H1 (cell line): ENCODE results near the gene MYMX. TPM values are rescaled to one million over a fixed set of nuclear protein-coding genes. Genes with fewer than 3 reads are reported as not detected.

Experiments used
- polyA plus RNA-seq, 7 experiments: library from polyadenylated mRNA; depleted of rRNA in 3 of 7; stranded (reverse) in 5 of 7; unstranded in 2 of 7; fragments of >200 nt in 5 of 7; fragments of 200-250 nt in 2 of 7; gene quantifications; 1 replicate in 5 of 7; 2 replicates in 1 of 7; 4 replicates in 1 of 7; pipeline versions ENCODE4 v1.2.1 to v1.2.3, GENCODE V29; 2011 to 2013; ENCODE audit warnings: missing spikeins in 2 of 7, mixed read lengths in 2 of 7
- total RNA-seq: library from RNA; stranded (reverse); fragmentation: NEBNext Ultra II Directional; extraction: Animal tissue kit (Norgen Biotek cat#: 25700); gene quantifications from 2 replicates; pipeline ENCODE4 v1.2.1, GENCODE V29; 2021
- TF ChIP-seq, protein P1 (sequence below): fragments of 300-600 bp; sonication (generic); IDR thresholded peaks from 2 replicates; pipeline ENCODE4 v1.7.1; 2012; ENCODE audit warnings: low read length, moderate library complexity, mild to moderate bottlenecking, inconsistent platforms; ENCODE audit not compliant: insufficient replicate concordance

The MYMX gene
- total and polyA plus RNA-seq, 2 of the 8 experiments (the other 6 are each of a cell fraction or from before 2014, with no cell fraction given), result 4.7 to 6.9 TPM

DNA sequence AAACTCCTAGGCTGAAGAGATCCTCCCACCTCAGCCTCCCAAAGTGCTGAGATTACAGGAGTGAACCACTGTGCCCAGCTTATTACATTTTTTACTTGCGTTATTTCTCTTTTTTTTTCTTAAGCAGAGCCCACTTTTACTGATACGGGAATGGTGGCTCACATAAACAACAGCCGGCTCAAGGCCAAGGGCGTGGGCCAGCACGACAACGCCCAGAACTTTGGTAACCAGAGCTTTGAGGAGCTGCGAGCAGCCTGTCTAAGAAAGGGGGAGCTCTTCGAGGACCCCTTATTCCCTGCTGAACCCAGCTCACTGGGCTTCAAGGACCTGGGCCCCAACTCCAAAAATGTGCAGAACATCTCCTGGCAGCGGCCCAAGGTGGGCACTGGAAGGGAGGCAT lies 47.6 kb upstream of the MYMX start (continued):
- TF ChIP-seq, protein P1, sequence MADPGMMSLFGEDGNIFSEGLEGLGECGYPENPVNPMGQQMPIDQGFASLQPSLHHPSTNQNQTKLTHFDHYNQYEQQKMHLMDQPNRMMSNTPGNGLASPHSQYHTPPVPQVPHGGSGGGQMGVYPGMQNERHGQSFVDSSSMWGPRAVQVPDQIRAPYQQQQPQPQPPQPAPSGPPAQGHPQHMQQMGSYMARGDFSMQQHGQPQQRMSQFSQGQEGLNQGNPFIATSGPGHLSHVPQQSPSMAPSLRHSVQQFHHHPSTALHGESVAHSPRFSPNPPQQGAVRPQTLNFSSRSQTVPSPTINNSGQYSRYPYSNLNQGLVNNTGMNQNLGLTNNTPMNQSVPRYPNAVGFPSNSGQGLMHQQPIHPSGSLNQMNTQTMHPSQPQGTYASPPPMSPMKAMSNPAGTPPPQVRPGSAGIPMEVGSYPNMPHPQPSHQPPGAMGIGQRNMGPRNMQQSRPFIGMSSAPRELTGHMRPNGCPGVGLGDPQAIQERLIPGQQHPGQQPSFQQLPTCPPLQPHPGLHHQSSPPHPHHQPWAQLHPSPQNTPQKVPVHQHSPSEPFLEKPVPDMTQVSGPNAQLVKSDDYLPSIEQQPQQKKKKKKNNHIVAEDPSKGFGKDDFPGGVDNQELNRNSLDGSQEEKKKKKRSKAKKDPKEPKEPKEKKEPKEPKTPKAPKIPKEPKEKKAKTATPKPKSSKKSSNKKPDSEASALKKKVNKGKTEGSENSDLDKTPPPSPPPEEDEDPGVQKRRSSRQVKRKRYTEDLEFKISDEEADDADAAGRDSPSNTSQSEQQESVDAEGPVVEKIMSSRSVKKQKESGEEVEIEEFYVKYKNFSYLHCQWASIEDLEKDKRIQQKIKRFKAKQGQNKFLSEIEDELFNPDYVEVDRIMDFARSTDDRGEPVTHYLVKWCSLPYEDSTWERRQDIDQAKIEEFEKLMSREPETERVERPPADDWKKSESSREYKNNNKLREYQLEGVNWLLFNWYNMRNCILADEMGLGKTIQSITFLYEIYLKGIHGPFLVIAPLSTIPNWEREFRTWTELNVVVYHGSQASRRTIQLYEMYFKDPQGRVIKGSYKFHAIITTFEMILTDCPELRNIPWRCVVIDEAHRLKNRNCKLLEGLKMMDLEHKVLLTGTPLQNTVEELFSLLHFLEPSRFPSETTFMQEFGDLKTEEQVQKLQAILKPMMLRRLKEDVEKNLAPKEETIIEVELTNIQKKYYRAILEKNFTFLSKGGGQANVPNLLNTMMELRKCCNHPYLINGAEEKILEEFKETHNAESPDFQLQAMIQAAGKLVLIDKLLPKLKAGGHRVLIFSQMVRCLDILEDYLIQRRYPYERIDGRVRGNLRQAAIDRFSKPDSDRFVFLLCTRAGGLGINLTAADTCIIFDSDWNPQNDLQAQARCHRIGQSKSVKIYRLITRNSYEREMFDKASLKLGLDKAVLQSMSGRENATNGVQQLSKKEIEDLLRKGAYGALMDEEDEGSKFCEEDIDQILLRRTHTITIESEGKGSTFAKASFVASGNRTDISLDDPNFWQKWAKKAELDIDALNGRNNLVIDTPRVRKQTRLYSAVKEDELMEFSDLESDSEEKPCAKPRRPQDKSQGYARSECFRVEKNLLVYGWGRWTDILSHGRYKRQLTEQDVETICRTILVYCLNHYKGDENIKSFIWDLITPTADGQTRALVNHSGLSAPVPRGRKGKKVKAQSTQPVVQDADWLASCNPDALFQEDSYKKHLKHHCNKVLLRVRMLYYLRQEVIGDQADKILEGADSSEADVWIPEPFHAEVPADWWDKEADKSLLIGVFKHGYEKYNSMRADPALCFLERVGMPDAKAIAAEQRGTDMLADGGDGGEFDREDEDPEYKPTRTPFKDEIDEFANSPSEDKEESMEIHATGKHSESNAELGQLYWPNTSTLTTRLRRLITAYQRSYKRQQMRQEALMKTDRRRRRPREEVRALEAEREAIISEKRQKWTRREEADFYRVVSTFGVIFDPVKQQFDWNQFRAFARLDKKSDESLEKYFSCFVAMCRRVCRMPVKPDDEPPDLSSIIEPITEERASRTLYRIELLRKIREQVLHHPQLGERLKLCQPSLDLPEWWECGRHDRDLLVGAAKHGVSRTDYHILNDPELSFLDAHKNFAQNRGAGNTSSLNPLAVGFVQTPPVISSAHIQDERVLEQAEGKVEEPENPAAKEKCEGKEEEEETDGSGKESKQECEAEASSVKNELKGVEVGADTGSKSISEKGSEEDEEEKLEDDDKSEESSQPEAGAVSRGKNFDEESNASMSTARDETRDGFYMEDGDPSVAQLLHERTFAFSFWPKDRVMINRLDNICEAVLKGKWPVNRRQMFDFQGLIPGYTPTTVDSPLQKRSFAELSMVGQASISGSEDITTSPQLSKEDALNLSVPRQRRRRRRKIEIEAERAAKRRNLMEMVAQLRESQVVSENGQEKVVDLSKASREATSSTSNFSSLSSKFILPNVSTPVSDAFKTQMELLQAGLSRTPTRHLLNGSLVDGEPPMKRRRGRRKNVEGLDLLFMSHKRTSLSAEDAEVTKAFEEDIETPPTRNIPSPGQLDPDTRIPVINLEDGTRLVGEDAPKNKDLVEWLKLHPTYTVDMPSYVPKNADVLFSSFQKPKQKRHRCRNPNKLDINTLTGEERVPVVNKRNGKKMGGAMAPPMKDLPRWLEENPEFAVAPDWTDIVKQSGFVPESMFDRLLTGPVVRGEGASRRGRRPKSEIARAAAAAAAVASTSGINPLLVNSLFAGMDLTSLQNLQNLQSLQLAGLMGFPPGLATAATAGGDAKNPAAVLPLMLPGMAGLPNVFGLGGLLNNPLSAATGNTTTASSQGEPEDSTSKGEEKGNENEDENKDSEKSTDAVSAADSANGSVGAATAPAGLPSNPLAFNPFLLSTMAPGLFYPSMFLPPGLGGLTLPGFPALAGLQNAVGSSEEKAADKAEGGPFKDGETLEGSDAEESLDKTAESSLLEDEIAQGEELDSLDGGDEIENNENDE, result no peak
